ENCODE results near the gene RHOBTB1.

RHOBTB1 gene

DNA sequence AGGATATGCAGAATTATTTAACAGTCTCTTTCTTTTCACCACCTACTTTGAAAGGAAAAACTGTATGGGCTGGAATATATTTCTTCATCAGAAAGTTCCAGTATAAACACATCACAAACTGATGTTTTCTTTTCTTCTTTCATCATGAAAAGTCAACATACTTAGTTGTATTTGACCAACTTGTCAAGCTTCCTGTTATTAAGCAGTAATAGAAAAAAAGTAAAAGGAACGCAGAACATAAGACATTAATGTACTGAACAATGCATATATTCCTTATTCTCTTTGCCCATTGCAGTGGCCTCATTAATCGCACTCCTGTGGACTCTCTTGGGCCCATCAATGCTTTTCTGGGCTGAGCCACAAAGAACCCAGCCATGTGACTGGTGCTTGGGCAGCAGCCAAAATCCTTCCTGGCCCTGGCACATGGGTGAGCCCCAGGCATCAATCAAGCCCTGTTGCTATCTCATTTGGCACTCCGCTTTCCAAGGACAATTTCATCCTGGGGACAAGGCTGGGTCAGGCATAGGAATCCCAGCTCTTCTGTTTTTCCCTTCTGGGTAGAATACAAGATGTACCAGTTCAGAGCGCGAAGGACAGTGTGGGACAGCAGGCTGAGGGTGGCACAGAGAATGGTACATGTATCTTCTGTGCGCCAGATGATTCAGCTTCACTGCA is 42.3 kb downstream of the RHOBTB1 start:
- no peak overlapping the region for H3K4me3 ChIP-seq (ENCODE audit: low read depth, low read length)
- TF ChIP-seq, protein P1, sequence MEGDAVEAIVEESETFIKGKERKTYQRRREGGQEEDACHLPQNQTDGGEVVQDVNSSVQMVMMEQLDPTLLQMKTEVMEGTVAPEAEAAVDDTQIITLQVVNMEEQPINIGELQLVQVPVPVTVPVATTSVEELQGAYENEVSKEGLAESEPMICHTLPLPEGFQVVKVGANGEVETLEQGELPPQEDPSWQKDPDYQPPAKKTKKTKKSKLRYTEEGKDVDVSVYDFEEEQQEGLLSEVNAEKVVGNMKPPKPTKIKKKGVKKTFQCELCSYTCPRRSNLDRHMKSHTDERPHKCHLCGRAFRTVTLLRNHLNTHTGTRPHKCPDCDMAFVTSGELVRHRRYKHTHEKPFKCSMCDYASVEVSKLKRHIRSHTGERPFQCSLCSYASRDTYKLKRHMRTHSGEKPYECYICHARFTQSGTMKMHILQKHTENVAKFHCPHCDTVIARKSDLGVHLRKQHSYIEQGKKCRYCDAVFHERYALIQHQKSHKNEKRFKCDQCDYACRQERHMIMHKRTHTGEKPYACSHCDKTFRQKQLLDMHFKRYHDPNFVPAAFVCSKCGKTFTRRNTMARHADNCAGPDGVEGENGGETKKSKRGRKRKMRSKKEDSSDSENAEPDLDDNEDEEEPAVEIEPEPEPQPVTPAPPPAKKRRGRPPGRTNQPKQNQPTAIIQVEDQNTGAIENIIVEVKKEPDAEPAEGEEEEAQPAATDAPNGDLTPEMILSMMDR (IDR thresholded peaks at IDR 0.05; ENCODE audit: insufficient read depth, low read depth, low read length, missing control alignments): no peak
- no peak for DNase-seq (ENCODE audit: low read depth)

DNA sequence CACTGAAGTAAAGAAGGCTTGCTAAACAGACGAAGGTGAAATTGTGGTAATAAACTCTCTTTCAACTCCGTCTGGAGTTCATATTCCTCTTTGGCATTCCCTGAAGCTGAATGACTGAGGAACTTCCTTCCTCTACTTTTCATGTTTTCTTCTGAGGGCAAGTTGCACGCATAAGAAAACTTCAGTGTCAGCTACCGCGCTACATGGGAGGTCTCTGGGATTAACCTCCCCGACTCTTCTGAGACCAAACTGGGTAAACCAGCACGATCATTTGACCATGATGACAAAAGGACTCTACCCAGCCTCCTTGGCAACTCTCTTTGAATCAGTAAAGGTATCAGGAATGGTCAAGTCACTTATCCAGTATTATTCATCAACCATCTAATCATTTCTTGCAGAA is 44.7 kb downstream of the RHOBTB1 start:
- H3K4me3 ChIP-seq (ENCODE audit: low read depth, low read length): no peak overlapping the region
- no peak for DNase-seq (ENCODE audit: low read depth)

DNA sequence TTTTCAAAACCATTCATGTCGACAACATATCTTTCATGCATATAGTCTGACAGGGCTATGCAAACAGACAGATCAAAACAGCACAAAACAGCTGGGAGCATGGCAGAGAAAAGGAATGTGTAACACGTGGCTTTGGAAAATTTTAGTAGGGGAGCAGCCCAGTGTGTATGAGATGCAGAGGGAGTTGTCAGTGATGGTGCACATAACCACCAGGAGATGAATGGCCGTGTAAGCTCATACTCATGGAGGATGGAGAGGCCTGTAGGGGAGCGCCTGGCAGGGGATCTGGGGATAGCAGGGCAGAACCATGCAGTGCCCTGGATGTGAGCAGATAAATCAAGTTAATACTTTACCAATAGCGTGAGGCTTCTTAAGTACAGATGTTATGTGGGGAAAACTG is 45.7 kb downstream of the RHOBTB1 start:
- TF ChIP-seq, protein P1 (IDR thresholded peaks at IDR 0.05; ENCODE audit: insufficient read depth, low read depth, low read length, missing control alignments): no peak
- DNase-seq (ENCODE audit: low read depth): no peak

More for the DNA sequence above, 44.7 kb downstream of the RHOBTB1 start:
- TF ChIP-seq, protein P1 (IDR thresholded peaks at IDR 0.05; ENCODE audit: insufficient read depth, low read depth, low read length, missing control alignments): no peak

DNA sequence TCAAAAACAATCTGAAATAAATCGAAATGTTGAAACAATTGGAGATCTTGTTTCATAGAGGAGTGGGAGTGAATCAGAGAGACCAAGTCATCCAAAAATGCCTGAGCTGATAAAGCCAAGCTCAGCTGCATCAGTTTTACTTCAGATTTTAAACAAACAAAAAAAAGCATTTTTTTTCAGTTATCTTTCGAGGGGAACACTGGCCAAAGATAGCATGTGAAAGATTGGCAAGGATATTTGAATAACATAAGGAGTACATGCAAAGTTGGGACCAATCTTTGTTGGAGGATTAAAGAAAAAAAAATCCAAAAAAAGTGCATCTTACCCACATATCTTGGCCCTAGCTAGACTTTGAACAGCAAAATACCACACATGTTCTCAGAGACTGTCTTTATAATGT is 47.2 kb downstream of the RHOBTB1 start:
- no peak overlapping the region for H3K4me3 ChIP-seq (ENCODE audit: low read depth, low read length)
- DNase-seq (ENCODE audit: low read depth): no peak
- TF ChIP-seq, protein P1 (IDR thresholded peaks at IDR 0.05; ENCODE audit: insufficient read depth, low read depth, low read length, missing control alignments): no peak

More for the DNA sequence above, 45.7 kb downstream of the RHOBTB1 start:
- H3K4me3 ChIP-seq (ENCODE audit: low read depth, low read length): no peak overlapping the region

DNA sequence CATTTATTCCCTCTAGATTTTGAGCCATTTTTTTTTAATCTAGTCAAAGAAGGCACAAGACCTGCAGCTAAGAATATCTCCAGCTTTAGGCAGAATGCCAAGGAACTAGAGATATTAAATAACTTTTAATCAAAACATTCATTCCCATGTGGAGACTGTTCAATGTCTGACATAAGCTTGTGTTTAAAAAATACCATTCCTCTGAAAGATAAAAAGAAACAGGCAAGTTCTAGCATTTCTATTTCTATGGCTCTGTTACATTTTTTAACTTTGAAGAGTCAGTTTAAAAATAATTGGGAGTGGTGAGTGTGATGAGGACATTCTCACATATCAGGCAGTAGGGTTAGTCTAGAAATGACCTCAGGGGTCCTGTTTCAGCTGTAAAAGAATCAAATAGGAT is 48.0 kb downstream of the RHOBTB1 start:
- H3K4me3 ChIP-seq (ENCODE audit: low read depth, low read length): no peak overlapping the region
- TF ChIP-seq, protein P1 (IDR thresholded peaks at IDR 0.05; ENCODE audit: insufficient read depth, low read depth, low read length, missing control alignments): no peak

DNA sequence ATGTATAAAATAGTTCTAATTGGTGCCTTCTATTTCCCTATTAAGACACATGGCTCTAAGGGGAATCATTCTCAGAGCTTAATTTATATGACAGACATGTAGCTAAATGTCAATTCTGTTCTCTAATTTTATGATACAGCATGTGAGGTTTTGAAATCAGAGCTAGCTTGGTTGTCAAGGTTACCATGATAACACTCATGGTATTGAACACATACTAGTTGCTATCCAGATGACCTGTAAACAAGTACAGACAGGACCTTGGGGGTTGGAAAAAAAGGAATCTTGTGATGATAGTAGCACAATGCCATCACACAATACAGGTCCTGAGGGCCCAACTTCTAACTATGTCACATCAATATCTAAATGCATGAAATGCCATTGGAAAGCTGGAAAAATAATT is 49.2 kb downstream of the RHOBTB1 start:
- H3K4me3 ChIP-seq (ENCODE audit: low read depth, low read length): no peak overlapping the region
- TF ChIP-seq, protein P1 (IDR thresholded peaks at IDR 0.05; ENCODE audit: insufficient read depth, low read depth, low read length, missing control alignments): no peak
- no peak for DNase-seq (ENCODE audit: low read depth)

More for the DNA sequence above, 48.0 kb downstream of the RHOBTB1 start:
- no peak for DNase-seq (ENCODE audit: low read depth)

DNA sequence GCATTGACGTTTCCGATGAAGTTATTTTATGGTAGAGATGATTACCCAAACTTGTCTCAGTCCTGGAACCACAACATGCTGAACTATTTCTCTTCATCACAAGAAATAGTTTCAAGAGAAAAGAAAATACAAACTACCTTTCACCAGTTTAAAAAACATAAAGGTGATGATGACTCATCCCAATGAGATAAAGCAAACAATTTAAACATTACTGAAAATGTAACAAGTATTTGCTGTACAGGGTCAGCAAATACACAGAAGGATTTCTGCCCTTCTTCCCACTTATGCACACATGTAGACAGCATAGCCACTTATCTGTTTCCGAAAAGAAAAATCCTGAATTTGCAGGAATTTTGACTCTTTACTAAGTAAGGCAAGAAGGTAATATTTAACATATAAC is 50.8 kb downstream of the RHOBTB1 start:
- TF ChIP-seq, protein P1 (IDR thresholded peaks at IDR 0.05; ENCODE audit: insufficient read depth, low read depth, low read length, missing control alignments): no peak
- no peak for DNase-seq (ENCODE audit: low read depth)
- no peak overlapping the region for H3K4me3 ChIP-seq (ENCODE audit: low read depth, low read length)
